Measurements from ENCODE around the gene DOCK10. TPM values are rescaled to one million over a fixed set of nuclear protein-coding genes. Genes with fewer than 3 reads are reported as not detected.

The DOCK10 gene
- total RNA-seq, 1 experiment from 2014 or later: 5.8 TPM

DNA sequence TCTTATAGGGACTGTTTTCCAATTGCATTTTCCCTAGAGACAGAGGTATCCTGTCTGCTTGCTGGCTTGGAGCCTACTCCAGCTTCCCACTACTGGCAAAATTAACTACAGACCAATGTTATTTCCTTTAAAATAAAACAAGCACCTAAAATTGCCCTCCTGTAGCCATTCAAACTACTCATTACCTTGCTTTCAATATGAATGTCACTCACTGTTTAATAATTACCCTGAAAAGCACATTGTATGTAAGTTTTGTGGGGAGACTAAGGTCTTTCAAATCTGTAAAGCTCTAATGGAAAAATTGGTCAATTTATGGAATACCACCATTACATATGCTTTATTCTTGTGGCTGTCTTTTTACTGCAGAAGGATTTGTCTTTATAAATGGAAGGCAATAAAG is 87.3 kb downstream of the DOCK10 start:
- BruUV-seq (replicated peaks): no TSS peak
- Histone ChIP-seq H3K9me3 (ENCODE audit: control insufficient read depth, insufficient read depth, low read depth, low read length) (no peaks in the 10 kb centered on the region), H3K36me3 (ENCODE audit: control insufficient read depth, insufficient read depth, low read length) (no peaks in the 10 kb centered on the region), H3K27ac (ENCODE audit: low read length) (no peak overlapping the region), H3K27me3 (ENCODE audit: control insufficient read depth, insufficient read depth, low read length) (no peaks in the 10 kb centered on the region), H3K4me3 (ENCODE audit: low read depth in 2 of 2, low read length in 2 of 2) (no peak overlapping the region), H3K4me1 (ENCODE audit: control insufficient read depth, insufficient read depth, low read length) (no peaks in the 10 kb centered on the region)
- intact Hi-C loops (cut with micrococcal nuclease; ENCODE audit: unreplicated experiment) (no loop called here), in situ Hi-C loops (cut with HindIII; ENCODE audit: low pct_unique_long_range_greater_than_20kb, low sequenced_read_pairs) (no loop called here)
- TF ChIP-seq SIN3A (IDR thresholded peaks at IDR 0.05; ENCODE audit: borderline replicate concordance, insufficient read depth, low read depth, low read length) (no peak), TCF7L2 (IDR thresholded peaks at IDR 0.05; ENCODE audit: low read depth, low read length) (no peak), POLR2AphosphoS5 (IDR thresholded peaks at IDR 0.05; ENCODE audit: low read depth, low read length) (no peak)
- TF ChIP-seq, protein P1, sequence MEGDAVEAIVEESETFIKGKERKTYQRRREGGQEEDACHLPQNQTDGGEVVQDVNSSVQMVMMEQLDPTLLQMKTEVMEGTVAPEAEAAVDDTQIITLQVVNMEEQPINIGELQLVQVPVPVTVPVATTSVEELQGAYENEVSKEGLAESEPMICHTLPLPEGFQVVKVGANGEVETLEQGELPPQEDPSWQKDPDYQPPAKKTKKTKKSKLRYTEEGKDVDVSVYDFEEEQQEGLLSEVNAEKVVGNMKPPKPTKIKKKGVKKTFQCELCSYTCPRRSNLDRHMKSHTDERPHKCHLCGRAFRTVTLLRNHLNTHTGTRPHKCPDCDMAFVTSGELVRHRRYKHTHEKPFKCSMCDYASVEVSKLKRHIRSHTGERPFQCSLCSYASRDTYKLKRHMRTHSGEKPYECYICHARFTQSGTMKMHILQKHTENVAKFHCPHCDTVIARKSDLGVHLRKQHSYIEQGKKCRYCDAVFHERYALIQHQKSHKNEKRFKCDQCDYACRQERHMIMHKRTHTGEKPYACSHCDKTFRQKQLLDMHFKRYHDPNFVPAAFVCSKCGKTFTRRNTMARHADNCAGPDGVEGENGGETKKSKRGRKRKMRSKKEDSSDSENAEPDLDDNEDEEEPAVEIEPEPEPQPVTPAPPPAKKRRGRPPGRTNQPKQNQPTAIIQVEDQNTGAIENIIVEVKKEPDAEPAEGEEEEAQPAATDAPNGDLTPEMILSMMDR (IDR thresholded peaks at IDR 0.05): no peak
- TF ChIP-seq, protein P2, sequence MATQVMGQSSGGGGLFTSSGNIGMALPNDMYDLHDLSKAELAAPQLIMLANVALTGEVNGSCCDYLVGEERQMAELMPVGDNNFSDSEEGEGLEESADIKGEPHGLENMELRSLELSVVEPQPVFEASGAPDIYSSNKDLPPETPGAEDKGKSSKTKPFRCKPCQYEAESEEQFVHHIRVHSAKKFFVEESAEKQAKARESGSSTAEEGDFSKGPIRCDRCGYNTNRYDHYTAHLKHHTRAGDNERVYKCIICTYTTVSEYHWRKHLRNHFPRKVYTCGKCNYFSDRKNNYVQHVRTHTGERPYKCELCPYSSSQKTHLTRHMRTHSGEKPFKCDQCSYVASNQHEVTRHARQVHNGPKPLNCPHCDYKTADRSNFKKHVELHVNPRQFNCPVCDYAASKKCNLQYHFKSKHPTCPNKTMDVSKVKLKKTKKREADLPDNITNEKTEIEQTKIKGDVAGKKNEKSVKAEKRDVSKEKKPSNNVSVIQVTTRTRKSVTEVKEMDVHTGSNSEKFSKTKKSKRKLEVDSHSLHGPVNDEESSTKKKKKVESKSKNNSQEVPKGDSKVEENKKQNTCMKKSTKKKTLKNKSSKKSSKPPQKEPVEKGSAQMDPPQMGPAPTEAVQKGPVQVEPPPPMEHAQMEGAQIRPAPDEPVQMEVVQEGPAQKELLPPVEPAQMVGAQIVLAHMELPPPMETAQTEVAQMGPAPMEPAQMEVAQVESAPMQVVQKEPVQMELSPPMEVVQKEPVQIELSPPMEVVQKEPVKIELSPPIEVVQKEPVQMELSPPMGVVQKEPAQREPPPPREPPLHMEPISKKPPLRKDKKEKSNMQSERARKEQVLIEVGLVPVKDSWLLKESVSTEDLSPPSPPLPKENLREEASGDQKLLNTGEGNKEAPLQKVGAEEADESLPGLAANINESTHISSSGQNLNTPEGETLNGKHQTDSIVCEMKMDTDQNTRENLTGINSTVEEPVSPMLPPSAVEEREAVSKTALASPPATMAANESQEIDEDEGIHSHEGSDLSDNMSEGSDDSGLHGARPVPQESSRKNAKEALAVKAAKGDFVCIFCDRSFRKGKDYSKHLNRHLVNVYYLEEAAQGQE (IDR thresholded peaks at IDR 0.05; ENCODE audit: insufficient read depth in 1 of 2, low read depth in 2 of 2, low read length in 1 of 2): no peak
- POLR2A ChIA-PET: no interaction called here
- no peak for DNase-seq (ENCODE audit: low read depth, low spot score)
- CTCF ChIA-PET: no interaction called here
- ATAC-seq: no peak

DNA sequence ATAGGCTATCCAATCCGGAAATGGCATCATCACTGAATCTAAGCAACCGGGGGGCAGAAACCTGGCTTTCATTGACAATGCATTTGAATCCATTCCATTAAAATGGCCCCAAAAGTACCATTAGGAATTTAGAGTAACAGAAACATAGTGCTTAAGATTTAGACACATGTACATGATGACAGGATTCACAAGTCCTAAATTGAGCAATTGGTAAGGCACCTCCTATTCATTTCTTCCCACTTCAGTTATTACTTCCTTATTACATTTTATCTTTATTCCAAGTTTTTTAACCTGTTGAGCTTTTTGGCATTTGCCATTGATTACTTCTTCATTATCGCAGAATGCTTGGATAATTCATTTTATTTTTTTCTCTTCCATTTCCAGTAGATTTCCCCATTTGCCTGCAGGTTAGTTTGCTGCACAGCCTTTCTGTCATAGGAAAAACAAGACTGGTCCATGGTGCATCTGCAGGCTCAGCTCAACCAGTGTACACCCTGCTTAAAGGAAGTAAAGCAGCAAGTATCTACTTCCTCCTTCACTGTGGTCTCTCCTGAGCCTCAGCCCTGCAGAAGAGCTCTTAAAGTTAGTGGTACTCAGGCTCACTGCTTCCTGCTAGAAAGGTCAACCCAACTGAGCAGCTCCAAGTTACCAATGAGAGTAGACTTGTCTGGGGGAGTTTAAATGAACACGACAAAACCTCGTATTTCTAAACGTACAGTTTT is 89.2 kb downstream of the DOCK10 start:
- Histone ChIP-seq H3K27ac (ENCODE audit: low read length) (no peak overlapping the region), H3K36me3 (ENCODE audit: control insufficient read depth, insufficient read depth, low read length) (no peaks in the 10 kb centered on the region), H3K4me3 (ENCODE audit: low read depth in 2 of 2, low read length in 2 of 2) (no peak overlapping the region), H3K9me3 (ENCODE audit: control insufficient read depth, insufficient read depth, low read depth, low read length) (no peaks in the 10 kb centered on the region), H3K4me1 (ENCODE audit: control insufficient read depth, insufficient read depth, low read length) (no peaks in the 10 kb centered on the region), H3K27me3 (ENCODE audit: control insufficient read depth, insufficient read depth, low read length) (no peaks in the 10 kb centered on the region)
- intact Hi-C loops (cut with micrococcal nuclease; ENCODE audit: unreplicated experiment): no loop called here
- ATAC-seq (no peak), DNase-seq (ENCODE audit: low read depth, low spot score) (no peak)
- TF ChIP-seq POLR2AphosphoS5 (IDR thresholded peaks at IDR 0.05; ENCODE audit: low read depth, low read length) (no peak), TCF7L2 (IDR thresholded peaks at IDR 0.05; ENCODE audit: low read depth, low read length) (no peak)
- TF ChIP-seq, protein P1 (IDR thresholded peaks at IDR 0.05): no peak
- CTCF ChIA-PET: no interaction called here
- no TSS peak for BruUV-seq (replicated peaks)
- POLR2A ChIA-PET: no interaction called here
- in situ Hi-C loops (cut with HindIII; ENCODE audit: low pct_unique_long_range_greater_than_20kb, low sequenced_read_pairs): no loop called here

All from Panc1 (cell line).